Activated naive CD8-positive, alpha-beta T cell treated with anti-CD3 and anti-CD28 coated beads for 36 hours (primary cell): ENCODE measurements around the gene ACAP3. TPM values are rescaled to one million over a fixed set of nuclear protein-coding genes. Genes with fewer than 3 reads are reported as not detected.

Source experiments
- total RNA-seq, 2 experiments: library from RNA; stranded (reverse); gene quantifications; one replicate each; pipeline ENCODE4 v1.2.3, GENCODE V29; 2021

The ACAP3 gene
- total RNA-seq, 2 experiments from 2014 or later: 26.6 to 28.4 TPM

Other genes starting within 250 kb of the ACAP3 start
- gene RNF223, start 233.6 kb downstream of the ACAP3 start, total RNA-seq: not detected
- 10 to 100 TPM; 18.9 to 19.0 TPM for gene C1orf159, start 191.8 kb downstream of the ACAP3 start, total RNA-seq
- not detected for gene TTLL10, start 134.1 kb downstream of the ACAP3 start, total RNA-seq
- gene TNFRSF18, start 101.3 kb downstream of the ACAP3 start, total RNA-seq: 10 to 100 TPM; 52.5 to 53.3 TPM
- 100 to 1,000 TPM; 110 to 111 TPM for gene TNFRSF4, start 93.8 kb downstream of the ACAP3 start, total RNA-seq
- 10 to 100 TPM; 85.9 to 95.9 TPM for gene SDF4, start 75.9 kb downstream of the ACAP3 start, total RNA-seq
- 10 to 100 TPM; 17.5 to 18.9 TPM for gene B3GALT6, start 75.7 kb downstream of the ACAP3 start, total RNA-seq
- gene C1QTNF12, start 61.2 kb downstream of the ACAP3 start, total RNA-seq: 1 to 10 TPM; 2.4 to 3.8 TPM
- 10 to 100 TPM; 69.9 to 70.6 TPM for gene UBE2J2, start 34.1 kb downstream of the ACAP3 start, total RNA-seq
- 1 to 10 TPM; 4.9 to 6.9 TPM for gene SCNN1D, start 27.5 kb downstream of the ACAP3 start, total RNA-seq
- gene PUSL1, start 667 bp upstream of the ACAP3 start, total RNA-seq: 10 to 100 TPM; 29.6 to 30.0 TPM
- 100 to 1,000 TPM; 111 to 113 TPM for gene INTS11, start 16.7 kb upstream of the ACAP3 start, total RNA-seq
- 10 to 100 TPM; 12.2 to 13.7 TPM for gene CPTP, start 16.9 kb upstream of the ACAP3 start, total RNA-seq
- gene TAS1R3, start 23.4 kb upstream of the ACAP3 start, total RNA-seq: under 1 TPM; 0.06 to 0.20 TPM
- 10 to 100 TPM; 26.8 to 29.0 TPM for gene DVL1, start 41.5 kb upstream of the ACAP3 start, total RNA-seq
- under 1 TPM; 0.50 to 0.97 TPM for gene MXRA8, start 50.6 kb upstream of the ACAP3 start, total RNA-seq
- gene AURKAIP1, start 67.3 kb upstream of the ACAP3 start, total RNA-seq: 100 to 1,000 TPM; 143 to 144 TPM
- 10 to 100 TPM; 91.6 to 92.2 TPM for gene CCNL2, start 91.4 kb upstream of the ACAP3 start, total RNA-seq
- 100 to 1,000 TPM; 181 to 182 TPM for gene MRPL20, start 99.4 kb upstream of the ACAP3 start, total RNA-seq
- gene ANKRD65, start 113.3 kb upstream of the ACAP3 start, total RNA-seq: not detected
- gene VWA1, start 127.8 kb upstream of the ACAP3 start, total RNA-seq: under 1 TPM; 0.25 to 0.44 TPM
- 1 to 10 TPM; 1.3 to 1.5 TPM for gene ATAD3C, start 141.8 kb upstream of the ACAP3 start, total RNA-seq
- 10 to 100 TPM; 75.7 to 77.4 TPM for gene ATAD3B, start 163.8 kb upstream of the ACAP3 start, total RNA-seq
- 10 to 100 TPM; 87.9 to 89.2 TPM for gene ATAD3A, start 204.2 kb upstream of the ACAP3 start, total RNA-seq
- under 1 TPM in 1 of 2 experiments, not detected in 1; 0.88 TPM for gene TMEM240, start 232.7 kb upstream of the ACAP3 start, total RNA-seq